Inflammatory macrophage (primary cell): ENCODE data around the gene GDF10.

Experiments
- DNase-seq, 2 donors: peaks; one replicate each; pipeline ENCODE4 v3.0.0-alpha.2; 2020 to 2022

Gene GDF10

GRCh38 chr10:47295411-47295810 lies 4.6 kb upstream of the GDF10 start:
- no peak for DNase-seq

- peak; percentile 12 to 39 for DNase-seq
Observed at GRCh38 chr10:47296156-47296894, 3.7 kb upstream of the GDF10 start.

- DNase-seq, result no peak
Observed at GRCh38 chr10:47296941-47297340, 3.1 kb upstream of the GDF10 start.

GRCh38 chr10:47297866-47298540 lies 2.0 kb upstream of the GDF10 start:
- no peak for DNase-seq

- no peak for DNase-seq
Observed at GRCh38 chr10:47298715-47299114, 1.3 kb upstream of the GDF10 start.

- DNase-seq, result no peak
Observed at GRCh38 chr10:47300429-47300931, 483 bp downstream of the GDF10 start.

- DNase-seq, result no peak
Observed at GRCh38 chr10:47301833-47302232, 1.8 kb downstream of the GDF10 start.

GRCh38 chr10:47303105-47303504 lies 3.1 kb downstream of the GDF10 start:
- no peak for DNase-seq

GRCh38 chr10:47303866-47304265 lies 3.9 kb downstream of the GDF10 start:
- no peak for DNase-seq

- no peak for DNase-seq
Observed at GRCh38 chr10:47305566-47305965, 5.6 kb downstream of the GDF10 start.

GRCh38 chr10:47306387-47307210 lies 6.6 kb downstream of the GDF10 start:
- DNase-seq, result no peak

- no peak for DNase-seq
Observed at GRCh38 chr10:47307381-47307780, 7.4 kb downstream of the GDF10 start.

- DNase-seq, result no peak
Observed at GRCh38 chr10:47308775-47309174, 8.8 kb downstream of the GDF10 start.

- DNase-seq, result peak in 1 of 2 donors; percentile 6
Observed at GRCh38 chr10:47309408-47310089, 9.6 kb downstream of the GDF10 start.

- no peak for DNase-seq
Observed at GRCh38 chr10:47310090-47310505, 10.1 kb downstream of the GDF10 start.

- DNase-seq, result no peak
Observed at GRCh38 chr10:47311193-47311931, 11.4 kb downstream of the GDF10 start.

- peak; percentile 74 to 86 for DNase-seq
Observed at GRCh38 chr10:47311932-47312662, 12.1 kb downstream of the GDF10 start.

- no peak for DNase-seq
Observed at GRCh38 chr10:47312663-47312995, 12.6 kb downstream of the GDF10 start.

GRCh38 chr10:47314416-47314970 lies 14.5 kb downstream of the GDF10 start:
- DNase-seq, result no peak

- DNase-seq, result no peak
Observed at GRCh38 chr10:47315421-47315820, 15.4 kb downstream of the GDF10 start.

- DNase-seq, result no peak
Observed at GRCh38 chr10:47316131-47316530, 16.1 kb downstream of the GDF10 start.
